22Rv1 (cell line): ENCODE data around the gene NCOA6.
"Not testable (repeated sequence)": the region's sequence is repeated elsewhere in the genome, so short reads cannot be mapped to it uniquely, and the experiment has no call there.

Source experiments
- H3K27ac ChIP-seq: fragments of 450-650 bp; 2 replicates; pipeline ENCODE4 v1.5.1; 2017
- ZFX ChIP-seq: fragments of 450-650 bp; IDR thresholded peaks from 2 replicates; pipeline ENCODE4 v1.6.1; 2017; ENCODE audit warnings: antibody characterized with exemption, borderline replicate concordance
- TF ChIP-seq, protein P1 (sequence below): fragments of 450-650 bp; IDR thresholded peaks from 2 replicates; pipeline ENCODE4 v1.5.1; 2017; ENCODE audit warnings: mild to moderate bottlenecking

NCOA6 gene

DNA sequence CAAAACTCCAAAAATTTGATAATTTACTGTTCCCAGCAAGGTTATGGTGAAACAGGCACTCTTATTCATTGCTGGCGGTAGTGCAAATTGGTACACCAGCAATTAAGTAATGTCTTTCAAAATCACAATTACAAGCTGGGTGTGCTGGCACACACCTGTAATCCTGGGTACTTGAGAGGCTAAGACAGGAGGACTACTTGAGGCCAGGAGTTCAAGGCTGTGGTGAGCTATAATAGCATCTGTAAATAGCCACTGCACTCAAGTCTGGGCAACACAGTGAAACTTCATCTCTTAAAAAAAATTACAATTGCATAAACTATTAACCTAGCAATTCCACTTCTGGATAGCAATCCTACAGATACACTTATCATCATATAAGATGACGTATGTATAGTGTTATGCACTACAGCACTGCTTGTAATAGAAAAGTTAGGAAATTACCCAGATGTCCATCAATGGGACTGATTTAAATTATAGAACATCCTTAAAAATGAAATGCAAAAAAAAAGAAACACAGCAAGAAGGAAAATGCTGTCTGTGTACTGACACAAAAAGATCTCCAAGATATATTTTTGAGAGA lies 31.4 kb downstream of the NCOA6 start:
- no peak for TF ChIP-seq ZFX
- TF ChIP-seq, protein P1, sequence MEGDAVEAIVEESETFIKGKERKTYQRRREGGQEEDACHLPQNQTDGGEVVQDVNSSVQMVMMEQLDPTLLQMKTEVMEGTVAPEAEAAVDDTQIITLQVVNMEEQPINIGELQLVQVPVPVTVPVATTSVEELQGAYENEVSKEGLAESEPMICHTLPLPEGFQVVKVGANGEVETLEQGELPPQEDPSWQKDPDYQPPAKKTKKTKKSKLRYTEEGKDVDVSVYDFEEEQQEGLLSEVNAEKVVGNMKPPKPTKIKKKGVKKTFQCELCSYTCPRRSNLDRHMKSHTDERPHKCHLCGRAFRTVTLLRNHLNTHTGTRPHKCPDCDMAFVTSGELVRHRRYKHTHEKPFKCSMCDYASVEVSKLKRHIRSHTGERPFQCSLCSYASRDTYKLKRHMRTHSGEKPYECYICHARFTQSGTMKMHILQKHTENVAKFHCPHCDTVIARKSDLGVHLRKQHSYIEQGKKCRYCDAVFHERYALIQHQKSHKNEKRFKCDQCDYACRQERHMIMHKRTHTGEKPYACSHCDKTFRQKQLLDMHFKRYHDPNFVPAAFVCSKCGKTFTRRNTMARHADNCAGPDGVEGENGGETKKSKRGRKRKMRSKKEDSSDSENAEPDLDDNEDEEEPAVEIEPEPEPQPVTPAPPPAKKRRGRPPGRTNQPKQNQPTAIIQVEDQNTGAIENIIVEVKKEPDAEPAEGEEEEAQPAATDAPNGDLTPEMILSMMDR, result no peak
- H3K27ac ChIP-seq, result no peak overlapping the region

DNA sequence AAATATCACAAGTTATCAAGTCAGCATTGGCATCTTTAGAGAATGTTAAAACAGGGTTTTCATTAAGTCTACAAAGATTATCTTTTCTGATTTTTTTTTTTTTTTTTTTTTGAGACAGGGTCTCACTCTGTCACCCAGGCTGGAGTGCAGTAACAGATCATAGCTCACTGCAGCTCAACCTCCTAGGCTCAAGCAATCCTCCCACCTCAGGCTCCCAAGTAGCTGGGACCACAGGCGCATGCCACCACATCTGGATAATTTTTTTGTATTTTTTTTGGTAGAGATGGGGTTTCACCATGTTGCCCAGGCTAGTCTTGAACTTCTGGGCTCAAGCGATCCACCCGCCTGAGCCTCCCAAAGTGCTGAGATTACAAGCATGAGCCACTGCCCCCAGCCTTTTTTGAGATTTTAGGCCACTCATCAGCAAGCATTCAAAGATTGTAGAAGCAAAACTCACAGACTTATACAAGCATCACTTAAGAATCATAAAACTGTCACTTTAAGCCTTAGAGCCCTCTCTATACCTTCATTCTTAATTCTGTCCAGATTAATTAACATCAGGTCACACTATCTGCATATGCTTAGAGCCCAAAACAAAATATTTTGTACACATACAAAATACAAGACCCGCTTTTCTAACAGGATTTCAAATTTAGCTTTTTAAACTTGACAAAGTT lies 32.6 kb downstream of the NCOA6 start:
- no peak for TF ChIP-seq ZFX
- TF ChIP-seq, protein P1, result no peak
- no peak overlapping the region for H3K27ac ChIP-seq

DNA sequence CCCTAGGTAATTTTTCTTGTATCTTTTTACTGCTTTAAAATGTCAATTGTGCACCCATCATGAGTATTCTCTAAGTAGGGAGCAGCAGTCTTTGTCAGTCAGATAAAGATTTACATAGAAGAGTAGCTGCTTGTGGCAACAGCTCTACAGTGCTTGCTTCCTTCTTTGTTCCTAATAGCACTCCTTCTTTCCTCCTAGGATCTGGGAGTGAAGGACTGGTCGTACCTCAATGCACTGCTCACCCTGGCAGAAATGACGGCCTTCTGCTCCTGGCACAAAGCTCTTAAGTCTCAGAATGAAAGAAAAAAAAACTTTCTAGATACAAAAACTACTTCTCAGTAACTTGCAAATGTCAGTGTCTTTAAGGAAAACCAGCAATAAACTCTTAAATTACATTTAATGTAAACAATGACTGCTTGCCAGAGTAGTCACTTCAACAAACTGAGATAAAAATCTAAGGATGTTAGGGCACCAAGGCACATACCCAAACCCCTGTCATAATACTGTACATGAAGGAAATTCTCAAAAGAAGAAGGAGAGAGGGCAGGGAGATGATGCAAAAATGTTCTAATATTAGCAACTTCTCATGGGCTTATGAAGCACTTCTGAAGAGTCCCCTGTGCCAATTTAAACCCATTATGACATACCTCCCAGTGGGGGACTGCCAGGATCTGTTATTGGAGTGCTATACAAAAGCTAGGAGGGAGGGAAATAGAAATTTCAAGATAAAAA lies 34.0 kb downstream of the NCOA6 start:
- TF ChIP-seq ZFX, result no peak
- TF ChIP-seq, protein P1, result no peak
- H3K27ac ChIP-seq, result peak overlapping the region; percentile 29

DNA sequence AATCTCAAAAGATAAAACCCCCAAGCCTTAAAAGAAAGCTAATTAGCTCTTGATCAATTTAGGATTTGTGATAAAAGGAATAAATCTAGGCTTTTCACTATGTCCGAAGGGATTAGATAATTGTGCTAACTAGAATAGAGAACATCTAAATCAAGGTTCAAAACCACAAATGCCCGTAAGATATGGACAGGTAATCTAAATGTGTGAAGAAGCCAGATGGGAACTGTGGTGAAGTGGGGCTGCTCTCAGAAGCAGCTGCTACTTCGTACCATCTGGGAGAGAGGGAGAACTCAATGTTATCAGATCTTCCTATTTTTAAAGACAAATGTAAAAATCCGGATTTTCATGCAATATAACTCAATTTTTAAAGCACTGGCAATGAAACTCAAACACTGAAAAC lies 44.2 kb downstream of the NCOA6 start:
- no peak overlapping the region for H3K27ac ChIP-seq
- TF ChIP-seq ZFX, result no peak
- TF ChIP-seq, protein P1, result no peak

DNA sequence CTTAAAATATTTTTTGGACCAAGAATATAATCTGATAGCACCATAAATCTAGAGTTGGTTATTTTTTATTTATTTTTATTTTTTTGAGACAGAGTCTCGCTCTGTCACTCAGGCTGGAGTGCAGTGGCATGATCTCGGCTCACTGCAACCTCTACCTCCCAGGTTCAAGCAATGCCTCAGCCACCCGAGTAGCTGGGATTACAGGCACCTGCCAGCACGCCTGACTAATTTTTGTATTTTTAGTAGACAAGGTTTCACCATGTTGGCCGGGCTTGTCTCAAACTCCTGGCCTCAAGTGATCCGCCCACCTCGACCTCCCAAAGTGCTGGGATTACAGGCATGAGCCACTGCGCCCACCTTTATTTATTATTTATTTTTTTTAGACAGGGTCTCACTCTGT lies 45.2 kb downstream of the NCOA6 start:
- H3K27ac ChIP-seq, result not testable (repeated sequence)

DNA sequence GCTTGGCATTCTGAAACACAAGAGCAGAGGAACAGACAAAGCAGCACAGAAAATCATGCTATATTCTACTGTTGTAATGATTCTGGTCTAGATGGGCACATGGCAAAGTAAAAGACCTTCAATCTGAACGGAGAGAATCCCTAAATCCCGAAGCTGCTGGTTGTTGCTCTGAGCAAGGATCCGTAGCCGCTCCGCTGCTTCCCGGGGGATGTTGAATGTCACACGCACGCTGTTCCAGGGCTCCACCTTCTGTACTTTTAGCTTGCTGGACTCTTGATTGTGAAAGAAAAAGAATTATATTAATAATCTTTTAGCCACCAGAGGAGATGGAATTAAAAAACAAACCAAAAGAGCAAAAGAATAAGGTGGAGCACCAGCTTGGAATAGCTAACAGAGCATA lies 49.3 kb downstream of the NCOA6 start:
- TF ChIP-seq ZFX, result no peak
- TF ChIP-seq, protein P1, result no peak
- H3K27ac ChIP-seq, result no peak overlapping the region

DNA sequence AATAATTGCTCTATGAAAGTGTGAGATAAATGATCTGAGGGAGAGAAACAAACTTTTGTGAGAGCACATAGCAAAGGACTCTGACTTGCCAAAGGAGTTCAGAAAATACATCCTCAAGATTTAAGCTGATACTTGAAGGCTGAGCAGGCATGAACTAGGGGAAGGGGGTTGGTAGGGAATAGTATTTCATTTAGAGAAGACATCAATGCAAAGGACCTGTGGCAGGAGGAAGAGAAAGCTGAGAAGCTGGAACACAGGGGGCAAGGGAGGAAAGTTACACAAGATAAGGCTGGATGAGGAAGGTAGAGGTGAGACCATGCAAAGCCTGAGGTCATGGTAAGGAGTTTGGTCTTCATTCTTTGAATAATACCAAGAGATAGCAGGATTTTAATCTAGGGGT lies 50.6 kb downstream of the NCOA6 start:
- H3K27ac ChIP-seq, result no peak overlapping the region
- TF ChIP-seq, protein P1, result no peak
- TF ChIP-seq ZFX, result no peak
